ENCODE data around the gene COMMD1. TPM values are rescaled to one million over a fixed set of nuclear protein-coding genes. Genes with fewer than 3 reads are reported as not detected.
A peak's percentile ranks its signal among the peaks of the same experiment; 100 is the strongest.
"Not testable (repeated sequence)": the region's sequence is repeated elsewhere in the genome, so short reads cannot be mapped to it uniquely, and the experiment has no call there.

COMMD1 gene
- total and polyA plus RNA-seq, 4 donors = 43.1 to 73.0 (median 57.2) TPM

DNA sequence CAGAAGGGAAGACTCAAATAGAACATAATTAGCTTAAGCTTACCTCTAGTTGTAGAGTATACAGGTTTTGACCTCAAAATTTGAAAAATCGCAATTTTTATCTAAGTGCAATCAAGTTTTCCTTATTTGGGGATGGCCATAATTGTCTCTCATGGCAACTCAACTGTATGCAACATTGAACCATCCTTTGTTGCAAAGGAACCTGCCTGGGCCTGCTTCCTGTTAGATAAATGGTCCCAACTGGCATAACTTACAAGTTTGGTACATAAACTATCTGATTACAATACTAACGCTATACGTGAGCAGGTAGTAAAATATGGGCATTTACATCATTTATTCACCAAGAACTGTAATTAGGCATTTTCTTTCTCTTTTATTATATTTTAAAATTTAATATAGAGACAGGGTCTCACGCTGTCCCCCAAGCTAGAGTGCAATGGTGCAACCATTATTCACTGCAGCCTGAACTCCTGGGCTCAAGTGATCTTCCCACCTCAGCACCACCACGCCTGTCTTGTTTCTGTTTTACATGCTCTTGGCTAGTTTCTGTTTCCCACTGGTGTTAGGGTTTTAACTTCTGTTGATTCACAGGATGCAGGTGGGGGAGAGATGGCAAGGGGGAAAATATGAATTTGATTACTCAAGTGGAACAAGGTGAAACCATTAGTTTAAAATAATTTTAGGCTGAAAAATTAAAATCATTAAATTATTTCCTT lies 235.1 kb downstream of the COMMD1 start:
- no peak overlapping the region for H3K27ac ChIP-seq (ENCODE audit: low read depth, low read length)
- no peaks in the 10 kb centered on the region for H3K27me3 ChIP-seq (ENCODE audit: control insufficient read depth, insufficient read depth, low read length)
- H3K36me3 ChIP-seq (ENCODE audit: control insufficient read depth, insufficient read depth, low read length) = no peaks in the 10 kb centered on the region
- H3K9me3 ChIP-seq (ENCODE audit: control insufficient read depth, insufficient read depth, low read length) = no peaks in the 10 kb centered on the region
- no peak for DNase-seq (ENCODE audit: low read depth in 4 of 6, low spot score in 6 of 6)
- no peak overlapping the region for H3K4me3 ChIP-seq (ENCODE audit: low read depth, low read length)
- H3K4me1 ChIP-seq (ENCODE audit: control insufficient read depth, insufficient read depth, low read length) = no peaks in the 10 kb centered on the region
- WGBS (ENCODE audit: insufficient coverage) = 100% methylated on average over 1 of the region's 5 CpGs

DNA sequence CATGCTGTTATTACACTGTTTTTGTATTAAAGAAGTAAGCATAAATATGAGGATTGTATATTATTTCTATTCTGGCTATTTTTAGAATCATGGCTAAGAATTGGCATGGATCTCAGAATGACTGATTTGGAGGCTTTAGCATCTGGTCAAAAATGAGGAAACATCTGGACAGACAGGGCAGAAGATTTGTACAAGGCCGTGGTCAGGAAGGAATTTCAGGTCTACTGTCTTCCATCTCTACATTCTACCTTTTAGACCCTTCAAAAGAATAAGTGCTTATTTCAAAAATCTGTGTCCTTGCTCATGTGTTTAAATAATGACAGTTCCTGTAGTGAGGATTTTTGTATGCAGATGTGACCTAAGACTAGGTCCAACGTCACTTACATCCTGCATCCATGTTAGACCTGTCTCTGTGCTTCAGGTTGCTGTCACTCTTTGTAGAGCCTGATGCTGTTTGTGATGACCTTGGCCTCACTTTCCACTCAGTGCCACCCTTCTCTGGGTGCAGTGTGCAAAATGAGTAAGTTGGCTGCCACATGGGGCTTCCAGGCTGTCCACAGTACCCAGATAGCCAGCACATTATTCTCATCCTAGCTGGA lies 235.8 kb downstream of the COMMD1 start:
- no peak overlapping the region for H3K27ac ChIP-seq (ENCODE audit: low read depth, low read length)
- H3K36me3 ChIP-seq (ENCODE audit: control insufficient read depth, insufficient read depth, low read length) = no peaks in the 10 kb centered on the region
- DNase-seq (ENCODE audit: low read depth in 4 of 6, low spot score in 6 of 6) = no peak
- H3K27me3 ChIP-seq (ENCODE audit: control insufficient read depth, insufficient read depth, low read length) = no peaks in the 10 kb centered on the region
- no peaks in the 10 kb centered on the region for H3K9me3 ChIP-seq (ENCODE audit: control insufficient read depth, insufficient read depth, low read length)
- no peak overlapping the region for H3K4me3 ChIP-seq (ENCODE audit: low read depth, low read length)
- no CpG with 5 or more reads among the region's 2 CpGs for WGBS (ENCODE audit: insufficient coverage)
- H3K4me1 ChIP-seq (ENCODE audit: control insufficient read depth, insufficient read depth, low read length) = no peaks in the 10 kb centered on the region

DNA sequence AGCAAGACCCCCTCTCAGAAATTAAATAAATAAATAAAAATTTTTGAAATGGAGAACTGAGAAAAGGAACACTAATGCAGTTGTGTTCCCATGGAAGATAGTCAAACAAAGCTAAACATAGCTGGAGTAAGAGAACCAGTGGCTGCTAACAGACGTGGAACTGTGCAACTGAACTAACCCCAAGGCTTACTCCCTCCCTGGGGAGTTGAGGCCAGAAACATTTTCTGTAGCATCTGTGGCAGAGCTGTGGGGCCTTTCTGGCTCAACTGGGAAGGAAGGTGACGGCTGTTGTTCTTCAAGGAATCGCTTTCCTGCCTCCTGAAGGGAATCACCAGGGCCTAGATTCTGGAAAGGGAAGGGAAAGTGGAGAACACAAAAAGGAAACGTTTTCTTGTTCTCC lies 236.6 kb downstream of the COMMD1 start:
- no peaks in the 10 kb centered on the region for H3K9me3 ChIP-seq (ENCODE audit: control insufficient read depth, insufficient read depth, low read length)
- H3K4me1 ChIP-seq (ENCODE audit: control insufficient read depth, insufficient read depth, low read length) = no peaks in the 10 kb centered on the region
- 93% methylated on average over 3 of the region's 4 CpGs for WGBS (ENCODE audit: insufficient coverage)
- H3K36me3 ChIP-seq (ENCODE audit: control insufficient read depth, insufficient read depth, low read length) = no peaks in the 10 kb centered on the region
- no peak for DNase-seq (ENCODE audit: low read depth in 4 of 6, low spot score in 6 of 6)
- no peaks in the 10 kb centered on the region for H3K27me3 ChIP-seq (ENCODE audit: control insufficient read depth, insufficient read depth, low read length)
- H3K4me3 ChIP-seq (ENCODE audit: low read depth, low read length) = no peak overlapping the region
- no peak overlapping the region for H3K27ac ChIP-seq (ENCODE audit: low read depth, low read length)

DNA sequence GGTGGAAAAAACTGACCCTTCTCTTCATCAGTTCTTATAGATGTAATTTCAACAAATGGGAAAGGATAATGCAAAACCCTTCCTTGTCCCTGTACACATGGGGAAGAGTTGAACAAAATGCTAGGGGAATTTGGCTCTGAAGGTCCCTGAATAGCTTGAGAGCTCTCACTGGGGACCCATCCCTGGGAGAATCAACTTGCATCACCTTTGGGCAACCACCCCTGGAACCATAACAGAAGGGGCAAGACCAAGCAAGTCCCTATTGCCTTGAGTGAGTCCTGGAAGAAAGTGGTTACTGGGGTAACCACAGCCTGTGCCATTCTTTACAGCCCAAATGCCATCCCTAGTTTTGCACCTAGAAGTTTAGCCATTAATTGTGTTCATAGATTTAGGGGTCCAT lies 238.2 kb downstream of the COMMD1 start:
- Histone ChIP-seq H3K4me3 (ENCODE audit: low read depth, low read length) (no peak overlapping the region), H3K4me1 (ENCODE audit: control insufficient read depth, insufficient read depth, low read length) (no peaks in the 10 kb centered on the region), H3K27me3 (ENCODE audit: control insufficient read depth, insufficient read depth, low read length) (no peaks in the 10 kb centered on the region), H3K9me3 (ENCODE audit: control insufficient read depth, insufficient read depth, low read length) (no peaks in the 10 kb centered on the region), H3K36me3 (ENCODE audit: control insufficient read depth, insufficient read depth, low read length) (no peaks in the 10 kb centered on the region), H3K27ac (ENCODE audit: low read depth, low read length) (no peak overlapping the region)
- DNase-seq (ENCODE audit: low read depth in 4 of 6, low spot score in 6 of 6) = no peak

DNA sequence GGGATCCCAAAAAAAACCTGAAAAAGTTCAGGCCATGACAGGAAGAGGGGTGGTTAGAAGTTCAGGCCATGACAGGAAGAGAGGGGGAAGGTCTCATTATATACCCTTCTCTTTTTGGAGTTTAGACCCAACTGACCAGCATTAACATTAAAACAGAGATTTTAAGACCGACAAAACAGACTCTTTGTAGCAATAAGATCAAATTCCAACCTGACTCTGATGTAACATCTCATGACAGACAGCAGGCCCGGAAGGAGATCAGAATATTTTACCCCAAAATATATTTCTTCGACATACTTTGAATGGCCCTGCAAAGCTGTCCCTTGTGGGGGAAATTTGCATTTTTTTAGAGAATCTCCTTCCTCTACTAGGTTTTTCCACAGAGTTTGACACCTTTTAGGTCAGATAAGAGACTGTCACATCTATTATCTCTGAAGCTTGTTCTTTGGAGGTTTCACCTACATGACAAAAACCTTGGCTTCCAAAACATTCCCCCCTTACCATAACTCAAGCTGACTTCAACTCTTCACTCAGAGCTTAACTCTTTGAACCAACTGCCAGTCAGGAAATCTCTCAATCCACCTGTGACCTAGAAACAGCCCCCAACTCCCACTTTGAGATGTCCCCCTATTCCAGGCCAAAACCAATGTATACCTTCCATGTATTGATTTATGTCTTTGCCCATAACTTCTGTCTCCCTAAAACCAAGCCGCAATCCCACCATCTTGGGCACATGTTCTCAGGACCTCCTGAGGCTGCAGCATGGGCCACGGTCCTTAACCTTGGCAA lies 239.4 kb downstream of the COMMD1 start:
- no peak overlapping the region for H3K27ac ChIP-seq (ENCODE audit: low read depth, low read length)
- no peaks in the 10 kb centered on the region for H3K36me3 ChIP-seq (ENCODE audit: control insufficient read depth, insufficient read depth, low read length)
- 100% methylated on average over 1 of the region's 5 CpGs for WGBS (ENCODE audit: insufficient coverage)
- no peak overlapping the region for H3K4me3 ChIP-seq (ENCODE audit: low read depth, low read length)
- no peaks in the 10 kb centered on the region for H3K9me3 ChIP-seq (ENCODE audit: control insufficient read depth, insufficient read depth, low read length)
- no peaks in the 10 kb centered on the region for H3K4me1 ChIP-seq (ENCODE audit: control insufficient read depth, insufficient read depth, low read length)
- H3K27me3 ChIP-seq (ENCODE audit: control insufficient read depth, insufficient read depth, low read length) = no peaks in the 10 kb centered on the region
- DNase-seq (ENCODE audit: low read depth in 4 of 6, low spot score in 6 of 6) = no peak

DNA sequence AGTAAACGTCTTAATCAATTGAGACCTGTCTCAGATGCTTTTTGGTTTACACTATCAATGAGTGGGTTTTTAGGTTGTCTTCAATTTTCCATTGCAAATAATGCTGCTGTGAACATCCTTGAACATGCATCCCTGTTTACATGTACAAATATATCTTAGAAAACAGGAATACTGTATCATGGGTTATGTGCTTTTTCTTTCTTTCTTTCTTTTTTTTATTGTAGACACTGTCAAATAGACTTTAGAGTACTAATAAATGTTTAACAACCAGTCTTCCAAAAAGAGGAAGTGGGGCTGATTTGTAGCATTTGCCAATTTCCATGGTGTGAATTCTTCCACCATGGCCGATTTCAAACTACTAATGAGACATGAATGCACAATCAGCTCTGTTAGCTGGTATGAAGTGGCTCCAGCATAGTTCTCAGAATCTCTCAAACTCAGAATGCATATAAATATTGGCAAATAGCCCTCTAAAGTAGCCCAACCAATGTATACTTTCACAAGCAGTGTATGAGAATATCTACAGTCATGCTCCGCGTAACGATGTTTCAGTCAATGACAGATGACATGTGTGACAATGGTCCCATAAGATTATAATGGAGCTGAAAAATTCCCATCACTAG lies 240.1 kb downstream of the COMMD1 start:
- no peak overlapping the region for H3K27ac ChIP-seq (ENCODE audit: low read depth, low read length)
- H3K27me3 ChIP-seq (ENCODE audit: control insufficient read depth, insufficient read depth, low read length) = no peaks in the 10 kb centered on the region
- H3K36me3 ChIP-seq (ENCODE audit: control insufficient read depth, insufficient read depth, low read length) = no peaks in the 10 kb centered on the region
- no peak overlapping the region for H3K4me3 ChIP-seq (ENCODE audit: low read depth, low read length)
- peak in 1 of 6 donors; percentile 10 for DNase-seq (ENCODE audit: low read depth in 4 of 6, low spot score in 6 of 6)
- H3K4me1 ChIP-seq (ENCODE audit: control insufficient read depth, insufficient read depth, low read length) = no peaks in the 10 kb centered on the region
- no peaks in the 10 kb centered on the region for H3K9me3 ChIP-seq (ENCODE audit: control insufficient read depth, insufficient read depth, low read length)
- WGBS (ENCODE audit: insufficient coverage) = no CpG with 5 or more reads among the region's 5 CpGs

DNA sequence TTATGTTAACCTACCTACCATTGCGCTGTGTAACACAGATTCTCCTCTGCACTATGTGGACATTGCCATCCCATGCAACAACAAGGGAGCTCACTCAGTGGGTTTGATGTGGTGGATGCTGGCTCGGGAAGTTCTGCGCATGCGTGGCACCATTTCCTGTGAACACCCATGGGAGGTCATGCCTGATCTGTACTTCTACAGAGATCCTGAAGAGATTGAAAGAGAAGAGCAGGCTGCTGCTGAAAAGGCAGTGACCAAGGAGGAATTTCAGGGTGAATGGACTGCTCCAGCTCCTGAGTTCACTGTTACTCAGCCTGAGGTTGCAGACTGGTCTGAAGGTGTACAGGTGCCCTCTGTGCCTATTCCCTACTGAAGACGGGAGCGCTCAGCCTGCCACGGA lies 241.3 kb downstream of the COMMD1 start:
- not testable (repeated sequence) for H3K36me3 ChIP-seq (ENCODE audit: control insufficient read depth, insufficient read depth, low read length); H3K4me3 ChIP-seq (ENCODE audit: low read depth, low read length); H3K27me3 ChIP-seq (ENCODE audit: control insufficient read depth, insufficient read depth, low read length); H3K27ac ChIP-seq (ENCODE audit: low read depth, low read length); H3K9me3 ChIP-seq (ENCODE audit: control insufficient read depth, insufficient read depth, low read length); DNase-seq (ENCODE audit: low read depth in 4 of 6, low spot score in 6 of 6); H3K4me1 ChIP-seq (ENCODE audit: control insufficient read depth, insufficient read depth, low read length)
- WGBS (ENCODE audit: insufficient coverage) = no CpG with 5 or more reads among the region's 7 CpGs

DNA sequence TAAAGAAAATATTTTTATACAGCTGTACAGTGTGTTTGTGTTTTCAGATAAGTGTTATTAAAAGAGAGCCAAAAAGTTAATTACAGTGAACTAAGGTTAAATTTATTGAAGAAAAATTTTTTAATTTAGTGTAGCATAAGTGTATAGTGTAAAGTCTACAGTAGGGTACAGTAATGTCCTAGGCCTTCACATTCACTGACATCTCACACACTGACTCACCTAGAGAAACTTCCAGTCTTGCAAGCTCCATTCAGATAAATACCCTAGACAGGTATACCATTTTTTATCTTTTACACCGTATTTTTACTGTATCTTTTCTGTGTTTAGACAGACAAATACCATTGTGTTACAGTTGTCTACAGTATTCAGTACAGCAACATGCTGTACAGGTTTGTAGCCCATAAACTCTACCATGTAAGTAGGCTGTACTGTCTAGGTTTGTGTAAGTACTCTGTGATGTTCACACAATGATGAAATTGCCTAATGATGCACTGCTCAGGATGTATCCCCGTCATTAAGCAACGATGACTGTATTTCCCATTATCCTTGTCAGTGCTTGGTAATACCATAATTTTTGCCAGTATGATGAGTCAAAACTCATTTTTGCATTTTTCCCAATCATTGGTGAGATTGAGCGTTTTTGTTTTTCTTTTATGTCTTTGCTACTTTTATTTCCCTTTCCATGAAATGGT lies 242.3 kb downstream of the COMMD1 start:
- no peak overlapping the region for H3K27ac ChIP-seq (ENCODE audit: low read depth, low read length)
- H3K36me3 ChIP-seq (ENCODE audit: control insufficient read depth, insufficient read depth, low read length) = no peaks in the 10 kb centered on the region
- no peaks in the 10 kb centered on the region for H3K9me3 ChIP-seq (ENCODE audit: control insufficient read depth, insufficient read depth, low read length)
- no peak for DNase-seq (ENCODE audit: low read depth in 4 of 6, low spot score in 6 of 6)
- H3K4me1 ChIP-seq (ENCODE audit: control insufficient read depth, insufficient read depth, low read length) = no peaks in the 10 kb centered on the region
- H3K4me3 ChIP-seq (ENCODE audit: low read depth, low read length) = no peak overlapping the region
- WGBS (ENCODE audit: insufficient coverage) = no CpG with 5 or more reads among the region's 4 CpGs
- H3K27me3 ChIP-seq (ENCODE audit: control insufficient read depth, insufficient read depth, low read length) = no peaks in the 10 kb centered on the region

DNA sequence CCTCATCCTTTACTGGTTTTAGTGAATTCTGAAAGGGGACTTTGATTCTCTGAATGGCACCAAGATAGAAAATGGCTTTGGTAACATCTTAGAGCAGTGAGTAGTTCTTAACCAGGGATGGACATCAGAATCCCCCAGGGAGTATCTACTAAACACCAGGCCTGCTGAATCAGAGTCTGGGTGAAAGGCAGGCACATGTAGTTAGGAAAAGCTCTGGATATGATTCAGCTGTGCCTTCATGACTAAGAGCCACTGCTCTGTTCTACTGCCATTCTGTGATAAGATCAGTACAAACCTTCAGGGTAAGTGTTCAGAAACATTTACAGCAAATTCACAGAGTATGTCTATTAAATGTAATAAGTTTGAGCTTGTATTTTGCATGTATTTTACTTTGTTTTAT lies 244.2 kb downstream of the COMMD1 start:
- no peak overlapping the region for H3K27ac ChIP-seq (ENCODE audit: low read depth, low read length)
- H3K36me3 ChIP-seq (ENCODE audit: control insufficient read depth, insufficient read depth, low read length) = no peaks in the 10 kb centered on the region
- H3K4me1 ChIP-seq (ENCODE audit: control insufficient read depth, insufficient read depth, low read length) = no peaks in the 10 kb centered on the region
- no peaks in the 10 kb centered on the region for H3K9me3 ChIP-seq (ENCODE audit: control insufficient read depth, insufficient read depth, low read length)
- H3K4me3 ChIP-seq (ENCODE audit: low read depth, low read length) = no peak overlapping the region
- DNase-seq (ENCODE audit: low read depth in 4 of 6, low spot score in 6 of 6) = no peak
- H3K27me3 ChIP-seq (ENCODE audit: control insufficient read depth, insufficient read depth, low read length) = no peaks in the 10 kb centered on the region

Measured in spinal cord (tissue), 10 donors.